Measurements from ENCODE around the gene RAB5A.
"Not testable (repeated sequence)": the region's sequence is repeated elsewhere in the genome, so short reads cannot be mapped to it uniquely, and the experiment has no call there.

Gene RAB5A

GRCh38 chr3:19967812-19968211 lies 20.9 kb downstream of the RAB5A start:
- no peak overlapping the region for H3K4me3 Mint-ChIP-seq
- no peaks in the 10 kb centered on the region for H3K27me3 Mint-ChIP-seq (ENCODE audit: low read depth, poor library complexity)
- no peaks in the 10 kb centered on the region for H3K9me3 Mint-ChIP-seq
- H3K36me3 Mint-ChIP-seq (ENCODE audit: low read depth): peaks cover 48% of the 10 kb centered on the region
- peaks cover 6% of the 10 kb centered on the region for H3K4me1 Mint-ChIP-seq
- no peak for DNase-seq
- no peak for TF ChIP-seq CTCF (IDR thresholded peaks at IDR 0.05)
- peak overlapping the region; percentile 22 for H3K27ac Mint-ChIP-seq

- Mint-ChIP-seq H3K4me3 (no peak overlapping the region), H3K9me3 (no peaks in the 10 kb centered on the region), H3K36me3 (ENCODE audit: low read depth) (peaks cover 67% of the 10 kb centered on the region), H3K27ac (peak overlapping the region; percentile 57), H3K4me1 (peaks cover 6% of the 10 kb centered on the region), H3K27me3 (ENCODE audit: low read depth, poor library complexity) (no peaks in the 10 kb centered on the region)
- no peak for DNase-seq
- no peak for TF ChIP-seq CTCF (IDR thresholded peaks at IDR 0.05)
Observed at GRCh38 chr3:19970327-19970726, 23.4 kb downstream of the RAB5A start.

GRCh38 chr3:19972054-19972453 lies 25.2 kb downstream of the RAB5A start:
- H3K9me3 Mint-ChIP-seq: no peaks in the 10 kb centered on the region
- DNase-seq: no peak
- TF ChIP-seq CTCF (IDR thresholded peaks at IDR 0.05): no peak
- H3K27ac Mint-ChIP-seq: no peak overlapping the region
- H3K36me3 Mint-ChIP-seq (ENCODE audit: low read depth): peaks cover 65% of the 10 kb centered on the region
- H3K4me1 Mint-ChIP-seq: peaks cover 6% of the 10 kb centered on the region
- H3K4me3 Mint-ChIP-seq: no peak overlapping the region
- H3K27me3 Mint-ChIP-seq (ENCODE audit: low read depth, poor library complexity): no peaks in the 10 kb centered on the region

- H3K4me1 Mint-ChIP-seq; H3K27ac Mint-ChIP-seq; H3K9me3 Mint-ChIP-seq; DNase-seq; H3K4me3 Mint-ChIP-seq; H3K27me3 Mint-ChIP-seq (ENCODE audit: low read depth, poor library complexity): not testable (repeated sequence)
- peaks cover 31% of the 10 kb centered on the region for H3K36me3 Mint-ChIP-seq (ENCODE audit: low read depth)
Observed at GRCh38 chr3:19988904-19989303, 42.0 kb downstream of the RAB5A start.

- no peak for TF ChIP-seq CTCF (IDR thresholded peaks at IDR 0.05)
- Mint-ChIP-seq H3K36me3 (ENCODE audit: low read depth) (no peaks in the 10 kb centered on the region), H3K27me3 (ENCODE audit: low read depth, poor library complexity) (peaks cover 3% of the 10 kb centered on the region), H3K4me1 (no peaks in the 10 kb centered on the region), H3K9me3 (peaks cover 6% of the 10 kb centered on the region), H3K27ac (no peak overlapping the region), H3K4me3 (no peak overlapping the region)
- no peak for DNase-seq
Observed at GRCh38 chr3:19994796-19995195, 47.9 kb downstream of the RAB5A start.

- no peak overlapping the region for H3K4me3 Mint-ChIP-seq
- H3K4me1 Mint-ChIP-seq: no peaks in the 10 kb centered on the region
- DNase-seq: no peak
- TF ChIP-seq CTCF (IDR thresholded peaks at IDR 0.05): no peak
- no peaks in the 10 kb centered on the region for H3K36me3 Mint-ChIP-seq (ENCODE audit: low read depth)
- peaks cover 6% of the 10 kb centered on the region for H3K9me3 Mint-ChIP-seq
- H3K27me3 Mint-ChIP-seq (ENCODE audit: low read depth, poor library complexity): no peaks in the 10 kb centered on the region
- no peak overlapping the region for H3K27ac Mint-ChIP-seq
Observed at GRCh38 chr3:19997502-19997901, 50.6 kb downstream of the RAB5A start.
